Activated CD4-positive, alpha-beta T cell treated with anti-CD3 and anti-CD28 coated beads for 36 hours (primary cell): Measurements from ENCODE around the gene RIGI. TPM values are rescaled to one million over a fixed set of nuclear protein-coding genes. Genes with fewer than 3 reads are reported as not detected.
A peak's percentile ranks its signal among the peaks of the same experiment; 100 is the strongest.

Experiments used
- ATAC-seq: fragments of 200-7000 bp; cut with Tn5 transposase; one replicate; pipeline ENCODE4 v1.10.0; 2021; ENCODE audit warnings: mild to moderate bottlenecking, moderate library complexity
- CTCF ChIA-PET: fragments of 350-600 bp; sonication (Branson Sonifier 250); formaldehyde crosslinking; loops from one replicate; lab custom pipeline; 2021; ENCODE audit warnings: antibody characterized with exemption; lab: Charles Lee
- POLR2A ChIA-PET: fragments of 350-600 bp; sonication (Branson Sonifier 250); formaldehyde crosslinking; loops from one replicate; lab custom pipeline; 2021; ENCODE audit warnings: antibody characterized with exemption, inconsistent platforms; lab: Charles Lee
- DNase-seq: peaks from one replicate; pipeline ENCODE4 v3.0.0-alpha.2; 2020
- H3K27ac Mint-ChIP-seq: one replicate; pipeline ENCODE4 v1.8.0; 2021; ENCODE audit warnings: mixed read lengths
- H3K27me3 Mint-ChIP-seq: one replicate; pipeline ENCODE4 v1.8.0; 2021; ENCODE audit warnings: mixed read lengths
- H3K36me3 Mint-ChIP-seq: one replicate; pipeline ENCODE4 v1.8.0; 2021; ENCODE audit warnings: low read depth, mixed read lengths
- H3K4me1 Mint-ChIP-seq: one replicate; pipeline ENCODE4 v1.8.0; 2021; ENCODE audit warnings: mixed read lengths
- H3K4me3 Mint-ChIP-seq: one replicate; pipeline ENCODE4 v1.8.0; 2021; ENCODE audit warnings: mild to moderate bottlenecking, moderate library complexity, mixed read lengths
- H3K9me3 Mint-ChIP-seq: one replicate; pipeline ENCODE4 v1.8.0; 2021; ENCODE audit warnings: low read depth, mixed read lengths
- intact Hi-C, 2 experiments: fragments of 100-400 bp; cut with DNase I in 1 of 2; cut with micrococcal nuclease in 1 of 2; formaldehyde crosslinking; loops; one replicate each; pipeline versions ENCODE4 v1.14.2 to v1.15.1; 2022 to 2024; cut with DNase I, micrococcal nuclease
- total RNA-seq, 2 experiments: library from RNA; stranded (reverse); gene quantifications; one replicate each; pipeline ENCODE4 v1.2.3, GENCODE V29; 2021

RIGI gene
- total RNA-seq, 2 experiments from 2014 or later = 8.9 to 9.7 TPM

DNA sequence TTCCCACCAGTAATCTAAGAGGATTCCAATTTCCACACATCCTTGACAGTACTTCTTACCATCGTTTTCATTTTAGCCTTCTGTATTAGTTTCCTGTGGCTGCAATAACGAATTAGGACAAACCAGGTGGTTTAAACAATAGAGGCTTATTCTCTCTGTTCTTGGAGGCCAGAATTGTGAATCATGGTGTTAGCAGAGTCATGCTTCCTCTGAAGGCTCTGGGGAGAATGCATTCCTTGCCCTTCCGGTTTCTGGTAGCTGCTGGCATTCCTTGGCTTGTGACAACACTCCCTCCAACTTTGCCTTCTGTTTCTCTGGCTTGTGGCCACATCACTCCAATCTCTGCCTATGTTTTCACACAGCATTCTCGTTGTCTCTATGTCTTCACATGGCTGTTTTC, 23.5 kb downstream of the RIGI start:
- Mint-ChIP-seq H3K9me3 (no peaks in the 10 kb centered on the region), H3K4me1 (peaks cover 2% of the 10 kb centered on the region), H3K27ac (peak overlapping the region; percentile 26), H3K27me3 (no peaks in the 10 kb centered on the region), H3K4me3 (no peak overlapping the region), H3K36me3 (peaks cover 17% of the 10 kb centered on the region)
- intact Hi-C loops = no loop called here
- no peak for DNase-seq
- CTCF ChIA-PET = interaction anchor here (0.6 to 1.4 kb wide), 3 partner anchors 18 to 123 kb away, joined by 3 read pairs; no protein-coding TSS in a partner anchor
- ATAC-seq = no peak
- POLR2A ChIA-PET = no interaction called here

DNA sequence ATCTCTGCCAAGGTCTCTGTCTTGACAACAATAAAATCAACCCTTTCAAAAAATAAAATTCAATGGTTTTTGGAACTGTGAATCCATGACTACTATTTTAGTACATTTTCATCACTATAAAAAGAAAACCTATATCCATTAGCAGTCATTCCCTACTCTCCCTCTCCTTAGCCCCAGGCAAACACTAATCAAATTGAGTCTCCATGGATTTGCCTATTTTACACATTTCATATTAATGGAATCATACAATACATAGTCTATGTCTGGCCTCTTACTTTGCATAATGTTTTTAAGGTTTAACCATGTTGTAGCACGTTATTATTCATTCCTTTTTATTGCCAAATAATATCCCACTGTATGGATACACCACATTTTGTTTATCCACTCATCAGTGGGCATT, 24.1 kb downstream of the RIGI start:
- ChIA-PET CTCF (no interaction called here), POLR2A (no interaction called here)
- Mint-ChIP-seq H3K27ac (no peak overlapping the region), H3K9me3 (no peaks in the 10 kb centered on the region), H3K4me1 (peaks cover 2% of the 10 kb centered on the region), H3K36me3 (peaks cover 17% of the 10 kb centered on the region), H3K4me3 (no peak overlapping the region), H3K27me3 (no peaks in the 10 kb centered on the region)
- DNase-seq = no peak
- ATAC-seq = no peak
- intact Hi-C loops = no loop called here

DNA sequence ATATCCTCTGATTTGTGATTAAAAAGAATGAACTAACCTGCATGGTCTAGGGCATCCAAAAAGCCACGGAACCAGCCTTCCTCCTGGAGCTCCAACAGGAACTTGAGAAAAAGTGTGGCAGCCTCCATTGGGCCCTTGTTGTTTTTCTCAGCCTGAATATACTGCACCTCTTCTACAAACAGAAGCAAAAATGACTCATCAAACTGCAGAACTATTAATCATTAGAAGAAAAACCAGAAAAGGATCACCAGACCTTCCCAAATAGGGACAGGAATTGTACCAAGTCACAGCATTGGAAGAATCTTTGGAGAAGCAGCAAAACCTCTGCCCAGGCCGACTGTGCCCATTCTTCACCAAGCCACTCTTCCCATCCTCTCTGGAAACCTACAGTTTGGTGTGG, 25.2 kb downstream of the RIGI start:
- Mint-ChIP-seq H3K4me1 (peaks cover 2% of the 10 kb centered on the region), H3K27me3 (no peaks in the 10 kb centered on the region), H3K4me3 (no peak overlapping the region), H3K27ac (no peak overlapping the region), H3K36me3 (peaks cover 17% of the 10 kb centered on the region), H3K9me3 (no peaks in the 10 kb centered on the region)
- no peak for DNase-seq
- ATAC-seq = no peak
- intact Hi-C loops = no loop called here
- ChIA-PET CTCF (no interaction called here), POLR2A (no interaction called here)

DNA sequence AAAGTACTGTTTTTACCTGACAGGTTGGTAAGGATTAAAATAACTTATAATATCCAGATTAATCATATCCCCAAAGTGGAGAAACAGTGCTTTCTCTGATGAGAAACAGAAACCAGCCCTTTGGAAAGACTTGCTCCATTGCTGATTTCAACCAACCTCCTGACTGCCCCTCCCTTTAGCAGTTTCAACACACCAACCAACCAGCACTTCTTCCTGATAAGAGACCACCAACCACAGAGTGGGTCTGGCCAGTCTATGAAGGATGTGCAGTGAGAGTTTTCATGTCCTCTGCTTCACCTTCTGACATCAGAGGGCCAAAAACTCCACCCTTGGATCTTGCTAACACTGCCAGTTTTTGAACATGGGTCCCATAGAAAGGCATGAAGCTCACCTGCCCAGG, 28.1 kb downstream of the RIGI start:
- DNase-seq (no peak), ATAC-seq (no peak)
- Mint-ChIP-seq H3K27me3 (no peaks in the 10 kb centered on the region), H3K36me3 (peaks cover 17% of the 10 kb centered on the region), H3K27ac (no peak overlapping the region), H3K9me3 (no peaks in the 10 kb centered on the region), H3K4me1 (peaks cover 2% of the 10 kb centered on the region), H3K4me3 (no peak overlapping the region)
- ChIA-PET POLR2A (no interaction called here), CTCF (interaction anchor here (0.9 to 1.7 kb wide), 2 partner anchors 28 to 119 kb away, joined by 3 to 4 read pairs; partner anchors contain the start of gene RIGI)
- intact Hi-C loops = no loop called here

DNA sequence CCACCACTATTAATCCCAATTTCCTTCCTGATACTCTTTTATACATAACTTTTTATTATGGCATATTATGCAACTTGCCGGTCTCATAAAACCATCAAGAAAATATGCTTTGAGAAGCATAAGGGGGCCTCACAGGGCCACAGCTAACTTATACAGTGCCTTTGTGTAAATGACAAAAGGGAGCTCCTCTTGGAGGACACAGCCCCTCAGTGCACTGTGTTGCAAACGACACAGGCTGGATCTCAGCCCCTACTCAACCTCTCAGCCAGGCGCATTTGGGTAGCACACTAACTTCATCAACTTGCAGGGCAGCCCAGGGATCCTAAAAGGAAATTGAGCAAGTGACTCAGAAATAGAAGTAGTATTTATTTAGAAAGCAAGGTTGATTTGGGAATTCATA, 35.4 kb downstream of the RIGI start:
- Mint-ChIP-seq H3K27ac (no peak overlapping the region), H3K9me3 (no peaks in the 10 kb centered on the region), H3K27me3 (no peaks in the 10 kb centered on the region), H3K36me3 (peaks cover 10% of the 10 kb centered on the region), H3K4me3 (no peak overlapping the region), H3K4me1 (no peaks in the 10 kb centered on the region)
- intact Hi-C loops = no loop called here
- CTCF ChIA-PET = interaction anchor here (1.1 kb wide), 1 partner anchor 89 kb away, joined by 3 read pairs; no protein-coding TSS in a partner anchor
- DNase-seq (no peak), ATAC-seq (no peak)
- POLR2A ChIA-PET = no interaction called here

DNA sequence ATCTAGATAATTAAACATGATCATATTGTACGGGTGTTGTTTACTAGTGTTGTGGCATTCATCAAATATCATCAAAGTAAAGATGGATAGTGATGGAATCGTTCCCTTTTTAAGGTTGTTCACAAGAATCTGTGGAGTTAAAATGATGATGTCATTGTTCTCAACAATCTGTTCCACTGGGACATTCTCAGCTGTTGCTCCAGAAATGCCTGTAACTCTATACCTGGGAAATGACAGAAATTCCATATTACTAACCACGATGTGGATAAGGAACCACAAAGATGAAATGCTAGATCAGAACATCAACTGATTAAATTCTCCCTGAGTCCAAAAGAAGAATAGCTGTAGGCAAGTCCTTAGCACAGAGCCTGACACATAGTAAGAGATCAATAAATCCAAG, 38.0 kb downstream of the RIGI start:
- intact Hi-C loops = no loop called here
- H3K4me1 Mint-ChIP-seq = no peaks in the 10 kb centered on the region
- H3K4me3 Mint-ChIP-seq = no peak overlapping the region
- ATAC-seq (no peak), DNase-seq (no peak)
- H3K9me3 Mint-ChIP-seq = no peaks in the 10 kb centered on the region
- CTCF ChIA-PET = interaction anchor here (1.4 to 2.5 kb wide), 2 partner anchors 38 to 92 kb away, joined by 4 to 7 read pairs; no protein-coding TSS in a partner anchor
- H3K27me3 Mint-ChIP-seq = no peaks in the 10 kb centered on the region
- POLR2A ChIA-PET = no interaction called here
- peaks cover 18% of the 10 kb centered on the region for H3K36me3 Mint-ChIP-seq
- no peak overlapping the region for H3K27ac Mint-ChIP-seq

DNA sequence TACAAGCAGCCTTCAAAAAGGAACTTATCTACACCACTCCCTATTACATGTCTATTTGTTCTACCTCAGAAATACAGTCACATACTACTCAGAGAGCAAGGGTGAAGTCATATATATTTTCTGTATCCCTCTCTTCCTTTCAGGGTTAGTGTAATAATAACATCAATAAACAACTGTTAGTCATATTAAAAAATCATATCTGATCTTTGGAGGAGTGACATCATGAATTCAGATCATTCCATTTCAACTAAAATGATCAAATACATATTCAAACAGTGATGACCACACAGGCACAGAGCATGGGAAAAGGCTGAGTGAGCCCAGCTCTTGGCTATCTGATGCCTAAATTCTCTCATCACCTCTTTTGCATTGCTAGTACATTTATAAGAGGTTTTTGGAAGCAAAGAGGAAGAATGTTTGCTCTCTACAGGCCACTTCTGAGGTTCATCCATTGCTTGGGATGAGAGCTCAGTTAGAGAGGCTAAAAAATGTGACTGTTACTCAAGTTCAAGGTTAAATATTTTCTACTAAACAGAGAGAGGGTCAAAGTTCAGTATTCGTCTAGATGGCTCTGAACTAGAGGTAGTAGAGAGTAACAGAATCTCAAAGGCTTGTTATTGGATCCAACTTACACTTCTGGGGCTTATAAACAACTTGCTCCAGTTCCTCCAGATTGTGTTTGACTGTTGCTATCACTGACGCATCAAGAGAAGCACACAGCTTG, 39.0 kb downstream of the RIGI start:
- intact Hi-C loops = no loop called here
- H3K27me3 Mint-ChIP-seq = no peaks in the 10 kb centered on the region
- no peak overlapping the region for H3K27ac Mint-ChIP-seq
- no peaks in the 10 kb centered on the region for H3K4me1 Mint-ChIP-seq
- no peak for ATAC-seq
- H3K9me3 Mint-ChIP-seq = no peaks in the 10 kb centered on the region
- POLR2A ChIA-PET = no interaction called here
- DNase-seq = no peak
- CTCF ChIA-PET = interaction anchor here (2.5 kb wide), 1 partner anchor 93 kb away, joined by 7 read pairs; no protein-coding TSS in a partner anchor
- H3K4me3 Mint-ChIP-seq = no peak overlapping the region
- peaks cover 22% of the 10 kb centered on the region for H3K36me3 Mint-ChIP-seq

DNA sequence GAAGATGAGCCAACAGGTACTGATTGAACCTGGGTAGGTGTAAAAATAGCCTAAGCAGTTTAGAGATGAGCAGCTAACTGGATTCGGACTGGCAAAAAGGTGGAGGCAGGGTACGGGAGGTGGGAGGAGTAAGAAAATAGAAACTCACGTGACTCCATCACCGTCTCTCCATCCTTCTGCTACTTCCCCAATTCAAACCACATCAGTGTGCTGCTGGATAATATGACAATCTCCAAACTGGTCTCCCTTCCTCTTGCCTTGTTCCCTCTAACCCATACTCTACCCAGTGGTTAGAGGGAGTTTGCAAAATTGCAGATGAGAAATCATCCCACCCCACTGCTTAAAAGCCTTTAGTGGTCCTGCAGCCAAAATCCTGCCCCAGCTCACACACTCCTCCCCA, 42.7 kb downstream of the RIGI start:
- no peak overlapping the region for H3K4me3 Mint-ChIP-seq
- no peaks in the 10 kb centered on the region for H3K9me3 Mint-ChIP-seq
- no peaks in the 10 kb centered on the region for H3K27me3 Mint-ChIP-seq
- no peaks in the 10 kb centered on the region for H3K4me1 Mint-ChIP-seq
- peaks cover 24% of the 10 kb centered on the region for H3K36me3 Mint-ChIP-seq
- CTCF ChIA-PET = no interaction called here
- DNase-seq (no peak), ATAC-seq (no peak)
- POLR2A ChIA-PET = no interaction called here
- no peak overlapping the region for H3K27ac Mint-ChIP-seq
- intact Hi-C loops = no loop called here

Other genes with a start within 250 kb of the RIGI start
- gene ACO1, start 141.6 kb downstream of the RIGI start, total RNA-seq = 10 to 100 TPM; 15.5 TPM
- gene SMIM27, start 26.1 kb upstream of the RIGI start, total RNA-seq = 10 to 100 TPM; 16.1 to 19.5 TPM
- 10 to 100 TPM; 14.4 to 18.9 TPM for gene TOPORS, start 26.4 kb upstream of the RIGI start, total RNA-seq
- gene NDUFB6, start 47.0 kb upstream of the RIGI start, total RNA-seq = 10 to 100 TPM; 29.6 to 67.0 TPM
- gene TAF1L, start 109.5 kb upstream of the RIGI start, total RNA-seq = under 1 TPM in 1 of 2 experiments, not detected in 1; 0.02 TPM